ENCODE results near the gene CPED1. TPM values are rescaled to one million over a fixed set of nuclear protein-coding genes. Genes with fewer than 3 reads are reported as not detected.

Gene CPED1
- total RNA-seq, 1 experiment from 2014 or later, result 0.13 TPM

DNA sequence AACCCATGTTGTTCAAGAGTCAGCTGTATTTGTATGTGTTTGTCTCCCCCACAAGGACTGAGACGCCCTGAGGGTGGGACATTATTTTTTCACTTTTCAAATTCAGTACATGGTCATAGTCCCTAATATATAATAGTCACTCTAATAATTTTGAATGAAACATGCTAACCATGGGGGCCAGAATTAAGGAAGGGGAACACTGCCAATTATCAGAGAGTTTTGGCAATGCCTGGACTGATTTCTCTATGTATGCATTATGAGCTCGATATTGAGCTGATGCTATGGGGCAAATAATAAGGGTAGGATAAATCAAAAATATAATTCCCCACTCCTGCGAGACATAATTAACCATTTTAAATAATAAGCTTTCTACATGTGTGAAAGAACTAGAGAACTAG lies 87.4 kb downstream of the CPED1 start:
- H3K36me3 Mint-ChIP-seq (ENCODE audit: insufficient read depth in 1 of 3, low read depth in 3 of 3), result no peaks in the 10 kb centered on the region
- TF ChIP-seq, protein P1, sequence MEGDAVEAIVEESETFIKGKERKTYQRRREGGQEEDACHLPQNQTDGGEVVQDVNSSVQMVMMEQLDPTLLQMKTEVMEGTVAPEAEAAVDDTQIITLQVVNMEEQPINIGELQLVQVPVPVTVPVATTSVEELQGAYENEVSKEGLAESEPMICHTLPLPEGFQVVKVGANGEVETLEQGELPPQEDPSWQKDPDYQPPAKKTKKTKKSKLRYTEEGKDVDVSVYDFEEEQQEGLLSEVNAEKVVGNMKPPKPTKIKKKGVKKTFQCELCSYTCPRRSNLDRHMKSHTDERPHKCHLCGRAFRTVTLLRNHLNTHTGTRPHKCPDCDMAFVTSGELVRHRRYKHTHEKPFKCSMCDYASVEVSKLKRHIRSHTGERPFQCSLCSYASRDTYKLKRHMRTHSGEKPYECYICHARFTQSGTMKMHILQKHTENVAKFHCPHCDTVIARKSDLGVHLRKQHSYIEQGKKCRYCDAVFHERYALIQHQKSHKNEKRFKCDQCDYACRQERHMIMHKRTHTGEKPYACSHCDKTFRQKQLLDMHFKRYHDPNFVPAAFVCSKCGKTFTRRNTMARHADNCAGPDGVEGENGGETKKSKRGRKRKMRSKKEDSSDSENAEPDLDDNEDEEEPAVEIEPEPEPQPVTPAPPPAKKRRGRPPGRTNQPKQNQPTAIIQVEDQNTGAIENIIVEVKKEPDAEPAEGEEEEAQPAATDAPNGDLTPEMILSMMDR (conservative IDR thresholded peaks at IDR 0.05), result no peak
- Histone ChIP-seq H3K27me3 (ENCODE audit: insufficient read depth, low read length) (no peaks in the 10 kb centered on the region), H2BK120ac (ENCODE audit: low read depth, low read length, poor library complexity, severe bottlenecking) (no peak overlapping the region), H2AK5ac (ENCODE audit: insufficient read length, low read length) (no peak overlapping the region), H2BK15ac (ENCODE audit: low read depth, low read length) (no peak overlapping the region), H3T11ph (ENCODE audit: low read length) (no peak overlapping the region), H3K56ac (ENCODE audit: insufficient read length, low read depth, low read length) (no peak overlapping the region), H3K4ac (ENCODE audit: low read depth, low read length) (no peak overlapping the region), H4K8ac (replicated peaks; ENCODE audit: insufficient read length, low read depth, low read length) (no peak overlapping the region), H3K9ac (ENCODE audit: extremely low read depth, insufficient read length, low read length) (no peak overlapping the region), H3K79me2 (ENCODE audit: insufficient read depth, low read length) (no peaks in the 10 kb centered on the region), H3K4me2 (ENCODE audit: insufficient read depth, insufficient read length, low read length) (no peak overlapping the region), H3K9me3 (ENCODE audit: control insufficient read depth, low read depth, low read length) (no peaks in the 10 kb centered on the region), H3K14ac (ENCODE audit: insufficient read depth, low read length) (no peak overlapping the region), H3K4me1 (ENCODE audit: insufficient read depth, low read length) (no peaks in the 10 kb centered on the region), H3K23ac (ENCODE audit: insufficient read length, low read depth, low read length) (no peak overlapping the region), H3K79me1 (ENCODE audit: insufficient read depth, low read depth, low read length, poor library complexity, severe bottlenecking) (no peaks in the 10 kb centered on the region), H4K20me1 (ENCODE audit: control insufficient read depth, insufficient read depth, insufficient read length) (no peaks in the 10 kb centered on the region), H4K5ac (ENCODE audit: insufficient read length, low read depth, low read length) (no peak overlapping the region), H2BK20ac (ENCODE audit: low read depth, low read length, poor library complexity, severe bottlenecking) (no peak overlapping the region), H3K18ac (ENCODE audit: insufficient read length, low read depth, low read length) (no peak overlapping the region), H2AFZ (ENCODE audit: low read length) (no peak overlapping the region), H3K27ac (ENCODE audit: insufficient read length, low read depth, low read length) (no peak overlapping the region), H2BK5ac (ENCODE audit: insufficient read length, low read length) (no peak overlapping the region), H2BK12ac (ENCODE audit: insufficient read length, low read depth, low read length) (no peak overlapping the region), H4K91ac (ENCODE audit: insufficient read length, low read depth, low read length) (no peak overlapping the region), H3K23me2 (ENCODE audit: insufficient read length, low read depth, low read length, poor library complexity, severe bottlenecking) (no peaks in the 10 kb centered on the region)
- H3K4me1 Mint-ChIP-seq, result peaks cover 3 to 6% of the 10 kb centered on the region in 2 experiments; a peak in 3 of 4 replicates
- no peaks in the 10 kb centered on the region for H3K27me3 Mint-ChIP-seq (ENCODE audit: low read depth)
- H3K27ac Mint-ChIP-seq, result no peak overlapping the region; a peak in 1 of 7 replicates
- DNase-seq, result no peak
- H3K9me3 Mint-ChIP-seq, result no peaks in the 10 kb centered on the region
- no CpG with 5 or more reads among the region's 3 CpGs for WGBS (ENCODE audit: extremely low coverage, insufficient read length, low lambda C conversion rate)
- H3K4me3 Mint-ChIP-seq, result no peak overlapping the region

All from H9 (cell line).